AG09319 (cell line): ENCODE results near the gene OPCML.

Source experiments
- DNase-seq: peaks from one replicate; pipeline ENCODE4 v3.0.0-alpha.2; 2010; ENCODE audit warnings: low read depth; ENCODE audit errors: extremely low read depth
- CTCF ChIP-seq: IDR thresholded peaks from 2 replicates; pipeline ENCODE4 v1.5.1; 2011; ENCODE audit warnings: low read depth, mild to moderate bottlenecking, inconsistent platforms, low read length, moderate library complexity

OPCML gene

DNA sequence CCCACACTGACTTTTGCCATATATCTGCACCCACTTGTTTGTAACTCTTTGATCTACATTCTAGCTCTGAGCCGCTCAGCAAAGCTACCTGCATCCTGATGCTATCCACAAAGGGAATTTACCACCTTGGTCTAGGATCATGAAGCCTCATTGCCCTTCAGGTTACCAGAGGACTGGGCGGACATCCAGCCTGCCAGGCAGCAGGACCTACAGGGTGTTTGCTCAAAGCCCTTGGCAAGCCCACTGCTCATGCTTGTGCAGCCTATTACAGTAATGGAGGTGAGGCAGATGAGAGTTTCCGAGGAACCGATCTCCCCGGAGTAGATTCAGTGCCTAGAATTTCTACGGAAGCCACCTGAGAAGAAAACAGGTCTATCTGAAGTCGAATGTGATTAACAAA is 417.2 kb downstream of the OPCML start:
- DNase-seq, result no peak
- no peak for TF ChIP-seq CTCF

- TF ChIP-seq CTCF, result no peak
- no peak for DNase-seq
These were observed 424.5 kb downstream of the OPCML start for GRCh38 chr11:133107763-133108162.

- TF ChIP-seq CTCF, result no peak
- no peak for DNase-seq
These were observed 425.2 kb downstream of the OPCML start for GRCh38 chr11:133107136-133107535.

DNA sequence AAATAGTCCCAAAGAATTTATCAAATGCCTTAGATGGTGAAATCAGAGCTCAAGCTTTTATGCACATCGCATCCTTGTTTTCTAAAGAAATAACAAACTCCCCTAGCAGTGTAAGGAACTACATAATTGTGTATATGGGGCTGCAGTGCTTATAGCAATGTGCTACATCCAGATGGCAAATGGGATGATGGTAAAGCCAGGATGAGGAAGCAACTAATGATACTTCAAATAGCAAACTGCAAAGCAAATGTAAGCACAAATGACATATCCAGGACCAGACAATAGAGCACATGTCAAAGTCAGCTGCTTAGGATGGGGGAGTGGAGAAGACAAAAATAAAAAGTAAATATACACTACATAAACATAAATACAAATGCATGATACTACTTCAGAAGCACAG is 425.9 kb downstream of the OPCML start:
- no peak for TF ChIP-seq CTCF
- no peak for DNase-seq

GRCh38 chr11:133104009-133104744 is 428.1 kb downstream of the OPCML start:
- no peak for TF ChIP-seq CTCF

DNA sequence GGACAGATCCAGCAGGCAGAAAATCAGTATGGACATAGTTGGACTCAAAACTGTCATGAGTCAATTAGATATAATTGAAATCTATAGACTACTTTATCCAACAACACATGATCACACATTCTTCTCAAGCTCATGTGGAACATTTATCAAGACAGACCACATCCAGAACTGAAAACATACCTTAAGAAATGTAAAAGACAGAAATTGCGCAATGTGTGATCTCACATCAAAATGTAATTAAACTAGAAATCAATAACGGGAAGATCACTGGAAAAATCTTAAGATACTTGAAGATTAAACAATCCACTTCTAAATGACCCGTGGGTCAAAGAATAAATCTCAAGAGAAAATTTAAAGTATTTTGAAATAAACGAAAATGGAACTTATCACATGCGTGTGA is 435.3 kb downstream of the OPCML start:
- no peak for TF ChIP-seq CTCF

More at GRCh38 chr11:133104009-133104744, 428.1 kb downstream of the OPCML start:
- no peak for DNase-seq

DNA sequence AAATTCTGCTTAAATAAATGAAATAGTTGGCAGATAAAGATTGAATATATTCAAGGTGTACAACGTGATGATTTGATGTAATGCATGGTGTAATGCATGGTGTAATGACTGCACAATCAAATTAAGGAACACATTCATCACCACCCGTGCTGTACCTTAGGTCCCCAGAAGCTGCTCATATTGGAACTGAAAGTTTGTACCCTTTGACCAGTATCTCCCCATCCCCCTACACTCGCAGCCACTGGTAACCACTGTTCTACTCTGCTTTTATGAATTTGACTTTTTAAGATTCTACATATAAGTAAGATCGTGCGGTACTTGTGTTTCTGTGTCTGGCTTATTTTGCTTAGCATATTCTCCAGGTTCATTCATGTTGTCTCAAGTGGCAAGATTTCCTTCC is 445.8 kb downstream of the OPCML start:
- TF ChIP-seq CTCF, result no peak
- no peak for DNase-seq

More for the DNA sequence above, 435.3 kb downstream of the OPCML start:
- DNase-seq, result no peak
